Hippocampal formation (tissue), 2 donors: ENCODE results near the gene ST7.
A peak's percentile ranks its signal among the peaks of the same experiment; 100 is the strongest.

ENCODE experiments used
- DNase-seq, 2 donors: peaks; one replicate each; lab custom pipeline; 2025; lab: John Stamatoyannopoulos, UW

Gene ST7

GRCh38 chr7:117129521-117129955 lies 176.2 kb downstream of the ST7 start:
- DNase-seq, result no peak

- no peak for DNase-seq
Measured at GRCh38 chr7:117130262-117130661, 177.0 kb downstream of the ST7 start.

GRCh38 chr7:117132321-117133120 lies 179.2 kb downstream of the ST7 start:
- no peak for DNase-seq

- no peak for DNase-seq
Measured at GRCh38 chr7:117133125-117133524, 179.8 kb downstream of the ST7 start.

- DNase-seq, result no peak
Measured at GRCh38 chr7:117134411-117134810, 181.1 kb downstream of the ST7 start.

- no peak for DNase-seq
Measured at GRCh38 chr7:117134889-117135552, 181.7 kb downstream of the ST7 start.

- no peak for DNase-seq
Measured at GRCh38 chr7:117135553-117135891, 182.2 kb downstream of the ST7 start.

GRCh38 chr7:117137868-117138267 lies 184.6 kb downstream of the ST7 start:
- no peak for DNase-seq

GRCh38 chr7:117138495-117138894 lies 185.2 kb downstream of the ST7 start:
- no peak for DNase-seq

GRCh38 chr7:117138981-117139380 lies 185.7 kb downstream of the ST7 start:
- DNase-seq, result no peak

GRCh38 chr7:117139397-117139984 lies 186.2 kb downstream of the ST7 start:
- DNase-seq, result no peak

GRCh38 chr7:117140921-117141320 lies 187.6 kb downstream of the ST7 start:
- DNase-seq, result no peak

GRCh38 chr7:117143066-117143465 lies 189.8 kb downstream of the ST7 start:
- DNase-seq, result no peak

- DNase-seq, result no peak
Measured at GRCh38 chr7:117143580-117143979, 190.3 kb downstream of the ST7 start.

GRCh38 chr7:117145333-117145732 lies 192.0 kb downstream of the ST7 start:
- no peak for DNase-seq

- DNase-seq, result no peak
Measured at GRCh38 chr7:117146059-117146458, 192.8 kb downstream of the ST7 start.

- DNase-seq, result no peak
Measured at GRCh38 chr7:117146511-117146910, 193.2 kb downstream of the ST7 start.

- DNase-seq, result no peak
Measured at GRCh38 chr7:117148971-117149370, 195.7 kb downstream of the ST7 start.

- no peak for DNase-seq
Measured at GRCh38 chr7:117149692-117150091, 196.4 kb downstream of the ST7 start.

GRCh38 chr7:117152213-117153007 lies 199.1 kb downstream of the ST7 start:
- DNase-seq, result peak in 1 of 2 donors; percentile 37

GRCh38 chr7:117153016-117153545 lies 199.8 kb downstream of the ST7 start:
- DNase-seq, result no peak

- no peak for DNase-seq
Measured at GRCh38 chr7:117154721-117155120, 201.4 kb downstream of the ST7 start.
